HG03521 (cell line): ENCODE results near the gene GPR84.
"Not testable (repeated sequence)": the region's sequence is repeated elsewhere in the genome, so short reads cannot be mapped to it uniquely, and the experiment has no call there.

Source experiments
- ATAC-seq: cut with Tn5 transposase; IDR thresholded peaks from one replicate; pipeline ENCODE4 v1.9.1; 2021; ENCODE audit warnings: mild to moderate bottlenecking, moderate library complexity; ENCODE audit not compliant: unreplicated experiment

Gene GPR84

DNA sequence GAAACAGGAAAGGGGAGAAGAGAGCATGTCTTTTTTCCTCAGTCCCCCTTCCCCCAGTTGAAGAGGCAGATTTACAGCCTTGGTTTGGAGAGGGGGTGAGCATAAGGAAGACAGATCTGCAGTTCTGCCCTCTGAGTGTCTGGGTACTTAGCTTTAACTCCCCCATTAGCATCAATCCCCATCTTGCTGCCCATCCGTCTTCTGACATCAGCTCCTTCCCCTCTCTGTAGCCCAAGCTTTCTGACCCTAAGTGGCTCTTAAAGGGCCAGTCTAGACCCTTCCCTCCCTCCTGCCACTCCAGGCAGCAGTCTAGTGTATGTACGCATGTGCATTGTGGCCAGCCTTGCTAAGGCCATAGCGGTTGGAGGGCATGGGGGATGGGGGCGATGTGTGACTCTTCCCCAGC lies 7.3 kb downstream of the GPR84 start:
- ATAC-seq = no peak

DNA sequence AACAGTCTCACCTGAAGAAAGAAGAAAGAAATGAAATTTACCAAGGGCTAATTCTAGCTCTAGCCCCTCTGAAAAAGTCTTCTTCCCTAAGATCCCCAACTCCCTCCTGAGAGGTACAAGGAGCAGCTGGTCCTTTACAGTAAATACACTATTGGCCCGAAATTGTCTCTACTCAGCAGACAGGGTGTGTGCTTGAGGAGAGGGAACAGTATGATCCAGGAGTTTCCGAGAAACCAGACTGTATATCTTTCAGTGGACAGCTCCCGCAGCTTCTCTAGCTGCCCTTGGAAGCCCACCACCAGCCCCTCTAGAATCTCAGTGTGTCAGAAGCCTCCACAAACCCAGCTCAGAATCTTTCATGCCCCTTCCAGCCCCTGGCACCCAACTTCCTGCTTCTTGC lies 8.1 kb downstream of the GPR84 start:
- ATAC-seq = no peak

DNA sequence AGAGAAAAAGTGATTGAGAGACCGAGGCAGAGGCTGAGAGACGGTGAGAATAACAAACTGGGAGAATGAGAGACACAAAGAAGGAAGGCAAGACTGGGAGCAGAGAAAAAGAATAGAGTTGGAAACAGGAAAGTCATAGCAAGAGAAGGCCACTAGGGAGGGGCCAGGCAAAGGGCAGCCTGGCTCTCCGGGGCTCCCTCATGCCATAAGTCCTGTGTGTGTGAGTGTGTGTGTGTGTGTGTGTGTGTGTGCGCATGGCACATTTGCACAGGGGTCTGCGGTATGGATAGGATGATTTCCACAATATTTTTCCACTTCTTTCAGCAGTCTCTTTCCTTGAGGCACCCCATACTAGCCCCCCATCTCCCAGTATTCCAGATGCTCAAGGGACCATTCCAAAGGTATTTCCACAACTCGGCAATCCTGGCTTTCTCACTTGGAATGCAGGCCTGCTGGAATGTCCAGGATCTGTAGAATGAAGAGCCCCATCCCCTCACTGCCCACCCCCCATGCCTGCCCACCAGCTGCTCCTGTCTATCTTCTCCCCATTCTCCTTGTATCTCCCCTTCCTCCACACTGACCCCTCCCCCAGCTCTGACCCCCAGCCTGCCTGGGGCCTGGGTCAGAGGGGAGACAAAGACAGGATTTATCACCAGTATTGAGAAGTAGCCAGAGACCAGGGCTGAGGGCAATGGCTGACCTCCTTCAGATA lies 9.0 kb downstream of the GPR84 start:
- ATAC-seq = no peak

DNA sequence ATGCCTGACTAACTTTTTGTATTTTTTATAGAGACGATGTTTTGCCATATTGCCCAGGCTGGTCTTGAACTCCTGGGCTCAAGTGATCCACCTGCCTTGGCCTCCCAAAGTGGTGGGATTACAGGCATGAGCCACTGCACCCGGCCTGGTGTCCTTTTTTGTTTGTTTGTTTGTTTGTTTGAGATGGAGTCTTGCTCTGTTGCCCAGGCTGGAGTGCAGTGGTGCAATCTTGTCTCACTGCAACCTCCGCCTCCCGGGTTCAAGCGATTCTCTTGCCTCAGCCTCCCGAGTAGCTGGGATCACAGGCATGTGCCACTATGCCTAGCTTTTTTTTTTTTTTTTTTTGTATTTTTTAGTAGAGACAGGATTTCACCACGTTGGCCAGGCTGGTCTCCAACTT lies 10.0 kb downstream of the GPR84 start:
- ATAC-seq = not testable (repeated sequence)

DNA sequence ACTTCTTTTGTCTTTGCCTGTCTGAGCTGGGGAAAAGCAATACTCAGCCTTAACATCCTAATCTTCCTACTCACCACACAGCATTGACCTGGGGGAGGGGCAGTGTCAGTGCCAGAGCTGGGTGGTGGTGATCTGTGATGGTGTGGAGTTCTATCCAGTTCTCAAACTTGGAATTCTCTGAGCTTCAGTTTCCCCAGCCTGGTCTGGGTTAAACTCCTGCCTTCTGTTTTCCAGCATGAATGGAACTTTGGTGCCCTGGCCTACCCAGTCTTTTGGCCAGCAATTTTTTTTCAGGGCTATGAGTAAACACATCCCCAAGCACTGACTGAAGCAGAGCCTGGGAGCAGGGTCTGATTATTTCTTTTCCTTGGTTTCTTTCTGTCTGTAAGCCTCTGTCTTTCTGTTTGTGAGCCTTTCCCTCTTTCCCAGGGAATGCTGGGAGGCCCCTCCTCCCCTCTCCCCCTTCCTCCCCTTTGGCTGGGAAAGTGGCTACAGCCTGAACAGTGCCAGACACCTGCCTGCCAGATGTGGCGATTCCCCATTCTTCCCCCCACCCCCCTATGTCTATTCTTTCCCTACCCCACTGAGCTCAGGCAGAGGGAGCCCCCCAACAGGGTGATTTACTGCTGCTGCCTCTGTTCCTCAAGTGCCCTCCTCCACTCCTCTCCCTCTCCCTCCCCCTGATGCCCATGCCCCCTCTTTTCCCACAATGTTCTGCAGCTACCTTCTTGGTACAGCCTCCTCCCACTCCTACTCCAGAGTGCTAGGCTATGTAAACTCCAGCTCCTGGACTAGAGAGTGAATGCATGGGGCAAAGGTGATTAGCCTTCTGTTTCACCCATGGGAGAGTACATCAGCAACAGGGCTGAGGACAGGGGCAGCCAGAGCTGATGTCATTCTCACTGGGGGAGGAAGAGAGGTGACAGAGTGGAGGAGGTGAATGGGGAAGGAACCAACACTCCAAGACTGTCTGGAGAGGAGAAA lies 11.1 kb downstream of the GPR84 start:
- no peak for ATAC-seq

DNA sequence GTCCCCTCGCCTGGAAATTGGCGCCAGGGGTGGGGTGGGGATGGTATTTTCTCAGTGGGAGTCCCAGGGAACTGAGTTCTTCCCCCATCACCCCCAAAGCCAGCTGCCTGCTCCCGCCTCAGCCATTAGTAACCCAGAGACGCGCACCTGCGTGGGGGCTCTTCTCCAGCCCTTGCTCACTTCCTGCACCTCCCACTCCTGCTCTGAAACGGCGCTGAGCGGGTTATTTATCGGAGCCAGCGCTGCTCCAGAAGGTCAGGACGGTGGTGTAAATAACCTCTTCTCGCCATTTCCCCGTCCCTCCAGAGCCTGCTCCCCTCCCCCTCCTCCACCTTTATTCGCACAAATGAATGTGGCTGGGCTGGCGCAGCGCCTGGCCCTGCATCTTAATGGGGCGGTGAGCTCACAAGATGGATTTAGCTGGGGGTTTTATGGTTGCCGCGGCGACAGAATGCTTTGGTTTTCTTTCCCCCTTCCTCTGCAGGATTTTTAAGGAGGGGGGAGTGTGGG lies 12.2 kb downstream of the GPR84 start:
- ATAC-seq = no peak

DNA sequence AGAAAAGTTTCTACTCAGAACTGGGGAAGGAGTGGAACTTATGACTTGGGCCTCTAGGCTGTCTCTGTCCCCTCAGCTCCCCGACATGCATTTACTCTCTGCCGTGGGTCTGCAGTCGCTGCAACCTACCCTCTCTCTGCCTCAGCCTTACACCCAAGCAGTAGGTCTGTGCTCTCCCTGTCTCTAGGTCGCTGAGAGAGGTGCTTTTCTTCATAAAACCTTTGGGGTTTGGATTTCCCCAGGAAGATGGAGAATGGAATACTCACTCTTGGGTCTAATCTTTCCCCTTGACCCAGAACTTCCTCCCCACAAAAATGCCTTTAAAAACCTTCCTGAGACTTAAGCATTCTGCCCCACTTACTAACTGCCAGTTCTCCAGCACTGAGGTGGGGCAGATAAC lies 12.9 kb downstream of the GPR84 start:
- ATAC-seq = no peak

DNA sequence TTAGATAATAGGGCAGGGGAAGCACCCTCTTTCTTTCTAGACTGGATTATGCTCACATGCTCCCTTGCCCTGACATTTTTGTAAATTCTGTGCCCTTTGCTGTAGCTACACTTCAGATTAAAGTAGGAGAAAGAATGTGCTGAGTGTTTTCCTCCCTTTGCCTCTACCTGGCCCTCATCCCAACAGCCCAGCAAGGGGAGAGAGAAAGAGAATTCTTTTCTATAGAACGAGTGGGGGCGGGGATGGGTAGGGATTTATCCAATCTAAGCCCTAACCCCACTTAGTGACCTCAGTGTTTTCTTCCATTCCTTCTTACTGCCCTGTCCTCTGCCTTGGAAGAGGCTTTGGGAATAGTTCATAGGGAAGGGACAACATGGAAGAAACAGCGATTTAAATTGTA lies 13.5 kb downstream of the GPR84 start:
- ATAC-seq = no peak

DNA sequence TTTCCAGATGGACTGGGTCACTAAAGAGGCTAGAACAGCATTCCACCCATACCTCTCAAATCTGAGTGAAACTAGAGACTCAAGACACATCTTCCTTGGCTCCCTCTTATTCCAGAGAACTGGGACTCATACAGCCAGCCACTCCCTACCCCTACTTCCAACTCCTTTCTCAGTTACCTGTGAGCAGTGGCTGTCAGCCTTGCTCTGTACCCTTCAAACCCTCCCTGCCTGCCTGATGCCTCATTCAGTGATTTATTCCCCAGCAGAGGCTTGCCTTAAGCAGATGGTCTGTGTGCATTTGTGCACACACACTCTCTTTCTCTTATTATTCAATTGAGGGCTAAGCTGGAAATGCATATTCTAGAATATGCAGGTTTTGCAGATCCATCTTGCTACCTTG lies 14.6 kb downstream of the GPR84 start:
- ATAC-seq = no peak

DNA sequence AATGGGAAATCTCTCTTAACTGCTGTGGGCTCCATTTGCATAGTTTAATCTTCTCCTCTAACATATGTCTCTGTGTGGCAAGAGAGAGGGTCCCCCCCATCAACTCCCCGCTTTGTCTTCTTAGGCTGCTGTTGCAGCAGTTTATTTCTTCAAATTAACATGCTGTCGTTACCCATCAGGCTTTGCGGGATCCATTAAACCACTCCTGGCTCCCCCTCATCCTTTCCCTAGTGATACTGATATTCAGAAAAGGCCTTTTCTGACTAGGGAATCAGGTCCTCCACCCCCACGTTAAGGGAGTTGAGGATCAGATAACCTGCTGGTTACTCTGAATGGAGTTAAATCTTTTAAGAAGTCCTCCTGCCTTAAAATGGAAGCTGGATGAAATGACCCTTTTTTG lies 15.2 kb downstream of the GPR84 start:
- no peak for ATAC-seq

DNA sequence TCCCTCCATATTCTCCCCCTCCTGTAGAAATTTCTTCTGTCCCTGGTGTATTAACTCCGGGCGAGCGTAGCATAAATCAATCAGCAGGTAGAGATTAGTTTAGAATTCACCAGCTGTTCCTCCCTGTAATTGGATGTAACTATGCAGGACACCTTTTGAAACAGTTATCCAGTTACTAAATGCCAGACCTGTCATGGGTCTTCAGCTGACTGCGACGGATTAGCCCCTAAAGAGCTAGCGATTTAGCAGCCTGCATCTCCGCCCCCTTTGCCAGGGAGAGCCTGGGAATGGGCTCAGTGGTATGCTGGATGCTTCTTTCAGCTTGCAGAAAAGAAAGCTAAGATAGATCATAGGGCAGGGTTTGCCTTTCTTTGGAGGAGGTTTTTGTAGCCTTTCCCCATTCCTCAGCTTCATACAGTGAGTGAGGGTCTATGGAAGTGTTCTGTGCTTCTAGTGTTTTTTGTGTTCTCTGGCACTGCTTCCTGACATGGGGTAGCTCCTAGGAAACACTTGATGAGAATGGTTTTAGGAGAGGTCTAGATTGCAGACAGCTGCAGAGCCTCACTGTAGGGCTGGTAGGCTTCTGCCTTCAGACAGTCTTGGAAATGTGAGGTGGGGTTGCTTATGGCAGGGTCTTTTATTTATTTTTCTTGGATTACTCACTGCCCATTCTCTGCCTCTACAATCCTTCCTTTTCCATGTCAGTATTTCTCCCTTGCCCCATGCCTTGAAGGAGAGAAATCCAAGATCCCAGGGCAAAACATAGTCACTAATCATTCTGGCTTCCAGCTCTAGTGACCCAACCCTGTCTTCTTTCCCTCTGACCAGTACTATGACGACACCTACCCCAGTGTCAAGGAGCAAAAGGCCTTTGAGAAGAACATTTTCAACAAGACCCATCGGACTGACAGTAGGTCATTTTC lies 22.6 kb downstream of the GPR84 start:
- ATAC-seq = no peak

DNA sequence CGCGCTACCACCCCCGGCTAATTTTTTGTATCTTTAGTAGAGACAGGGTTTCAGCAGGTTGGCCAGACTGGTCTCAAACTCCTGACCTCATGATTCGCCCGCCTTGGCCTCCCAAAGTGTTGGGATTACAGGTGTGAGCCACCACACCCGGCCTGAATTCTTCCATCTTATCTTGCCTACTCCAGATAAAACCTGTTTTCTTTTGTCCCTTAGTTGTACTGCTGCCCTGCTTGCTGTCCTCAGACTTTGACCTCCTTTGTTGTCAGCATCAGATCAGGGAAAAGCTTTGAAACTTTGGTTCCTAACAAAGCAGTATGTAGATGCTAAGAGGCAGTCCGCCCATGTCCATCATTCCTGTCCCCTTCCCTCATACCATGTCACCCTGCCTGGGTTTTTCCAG lies 23.4 kb downstream of the GPR84 start:
- ATAC-seq = no peak

DNA sequence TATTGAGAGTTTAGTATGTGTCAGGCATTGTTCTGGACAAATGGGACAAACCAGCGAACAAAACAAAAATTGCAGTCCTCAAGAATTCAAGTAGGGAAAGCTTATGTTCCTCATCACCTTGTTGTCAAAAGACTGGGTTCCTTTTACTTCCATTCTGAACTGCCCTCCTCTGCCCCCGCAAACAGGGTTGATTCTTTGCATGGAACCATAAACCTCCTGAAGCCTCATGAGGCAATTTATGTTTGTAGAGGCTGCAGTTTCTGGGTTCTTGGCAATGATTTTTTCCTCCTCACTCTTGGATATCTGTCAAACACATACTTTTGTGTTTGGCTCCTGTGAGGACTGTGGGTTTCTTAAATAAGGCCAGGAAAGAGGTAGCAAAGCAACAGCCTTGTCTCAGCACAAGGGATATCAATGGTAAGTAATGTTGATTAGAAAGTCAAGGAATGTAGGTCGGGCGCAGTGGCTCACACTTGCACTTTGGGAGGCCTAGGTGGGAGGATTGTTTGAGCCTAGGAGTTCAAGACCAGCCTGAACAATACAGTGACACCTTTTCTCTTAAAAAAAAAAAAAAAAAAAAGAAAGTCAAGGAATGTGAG lies 25.5 kb downstream of the GPR84 start:
- ATAC-seq = no peak

DNA sequence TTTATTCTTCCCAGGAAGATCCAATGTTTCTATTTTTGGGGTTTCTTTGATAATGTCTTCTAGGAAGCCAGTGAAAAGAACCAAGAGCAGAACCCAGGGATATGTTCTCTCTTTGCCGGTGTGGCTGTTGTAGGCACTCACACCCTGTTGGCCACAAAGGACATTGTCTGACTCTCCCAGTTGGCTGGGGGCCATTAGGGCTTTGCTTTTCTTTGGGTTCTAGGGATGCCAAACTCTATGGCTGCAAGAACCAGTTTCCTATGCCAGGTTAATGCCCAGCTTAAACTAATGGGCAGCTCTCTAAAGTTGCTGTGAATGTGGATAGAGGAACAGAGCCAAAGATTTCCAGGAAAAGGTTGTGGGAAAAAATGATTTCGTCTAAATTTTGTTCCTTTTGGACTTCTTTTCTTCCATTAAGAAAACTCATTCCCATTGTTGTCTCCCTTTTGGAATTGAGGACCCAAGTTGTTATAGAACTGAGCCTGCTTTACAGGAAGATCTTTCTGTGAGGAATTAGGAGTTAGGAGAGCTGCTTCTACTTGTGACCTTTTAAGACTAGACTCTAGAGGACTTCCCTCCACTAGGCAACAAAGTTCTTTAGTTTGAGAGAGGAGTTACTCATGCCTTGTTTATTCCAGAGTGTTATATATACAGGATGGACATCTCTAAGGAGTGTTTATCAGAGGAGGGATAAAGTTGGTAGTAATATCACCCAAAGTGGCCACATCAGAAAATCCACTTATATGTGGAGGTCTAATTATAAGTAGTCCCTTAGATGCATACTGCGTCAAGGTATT lies 26.2 kb downstream of the GPR84 start:
- ATAC-seq = no peak

DNA sequence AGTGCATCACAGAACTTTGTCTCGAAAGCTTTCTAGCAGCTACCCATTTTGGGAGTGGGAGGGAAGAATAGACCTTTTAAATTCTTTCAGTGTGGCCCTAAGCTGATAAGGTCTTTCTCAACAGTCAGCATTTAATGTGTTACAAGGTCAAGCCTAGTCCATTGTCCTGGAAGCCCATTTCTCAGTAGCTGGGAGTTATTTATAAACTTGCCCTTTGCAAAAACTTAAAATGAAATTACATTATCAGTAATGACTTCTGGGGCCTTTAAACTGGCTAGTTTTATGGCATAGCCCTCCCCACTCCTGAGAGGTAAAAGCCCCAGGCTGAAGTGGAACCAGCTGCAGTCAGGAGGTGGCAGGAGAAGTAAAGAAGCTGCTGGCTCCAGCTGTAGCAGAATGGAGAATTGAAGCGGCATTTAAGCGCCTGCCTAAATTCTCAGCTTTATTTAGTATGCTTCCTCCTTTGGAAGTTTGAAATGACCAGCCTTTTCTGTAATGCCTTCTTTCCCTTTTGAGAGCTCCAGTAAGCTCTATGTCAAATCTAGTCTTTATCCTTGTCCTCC lies 26.9 kb downstream of the GPR84 start:
- no peak for ATAC-seq

DNA sequence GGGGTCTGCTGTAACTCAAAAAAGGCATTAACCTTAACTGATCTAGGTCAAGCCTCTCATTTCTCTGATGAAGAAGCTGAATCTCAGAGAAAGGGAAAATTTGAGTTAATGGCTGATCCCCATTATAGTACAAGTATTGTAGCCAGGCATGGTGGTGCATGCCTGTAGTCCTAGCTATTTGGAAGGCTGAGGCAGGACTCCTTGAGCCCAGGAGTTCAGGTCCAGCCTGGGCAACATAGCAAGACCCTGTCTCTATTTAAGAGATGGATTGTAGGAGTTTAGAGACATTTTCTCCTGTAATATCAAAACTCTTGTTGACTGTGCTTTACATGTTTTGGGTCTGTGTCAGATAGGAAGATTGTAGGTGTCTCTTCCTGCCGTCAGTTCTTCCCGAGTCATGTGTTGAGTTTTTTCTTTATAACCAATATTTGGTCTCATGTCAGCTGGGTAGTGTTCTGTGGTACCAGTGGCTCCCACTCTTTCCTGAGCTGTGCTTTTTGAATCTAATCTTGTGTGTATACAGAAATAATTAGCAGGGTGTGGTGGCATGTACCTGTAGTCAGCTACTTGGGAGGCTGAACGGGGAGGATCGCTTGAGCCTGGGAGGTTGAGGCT lies 30.8 kb downstream of the GPR84 start:
- no peak for ATAC-seq

DNA sequence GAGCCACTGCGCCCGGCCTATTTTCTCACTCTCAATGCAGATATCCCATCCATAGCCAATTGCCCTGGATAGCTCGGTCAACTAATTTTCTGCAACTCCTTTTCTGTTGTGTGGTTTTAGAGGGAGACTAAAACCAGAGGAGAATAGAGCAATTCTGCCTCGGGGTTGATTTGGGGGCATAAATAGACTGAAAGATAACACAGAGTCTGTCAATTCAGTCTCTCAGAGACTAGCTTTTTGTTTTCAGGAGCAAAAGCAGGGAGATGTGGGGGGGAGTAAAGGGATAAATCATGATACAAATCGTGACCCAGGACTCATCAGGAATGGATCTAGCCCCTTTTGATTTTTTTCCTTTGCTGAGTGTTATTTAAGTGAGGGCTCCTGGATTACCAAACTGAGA lies 32.8 kb downstream of the GPR84 start:
- ATAC-seq = no peak

DNA sequence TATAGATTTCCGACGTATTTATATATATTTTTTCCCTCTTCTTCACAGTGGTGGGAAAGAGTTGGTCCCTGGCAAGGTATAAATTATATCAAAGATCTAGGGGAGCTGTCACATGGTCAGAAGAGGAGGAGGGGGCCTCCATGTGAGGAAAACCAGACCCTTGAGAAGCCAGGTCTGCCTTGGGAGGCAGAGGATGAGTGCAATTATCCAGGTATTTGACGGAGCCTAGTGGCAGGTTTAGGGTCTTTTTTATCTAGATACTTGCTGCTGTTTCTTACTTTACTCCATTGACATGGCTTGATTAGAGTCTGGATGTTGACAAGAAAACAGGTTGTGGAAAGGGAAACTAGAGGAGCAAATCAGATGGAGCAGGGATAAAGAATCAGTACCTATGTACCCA lies 33.8 kb downstream of the GPR84 start:
- ATAC-seq = no peak

DNA sequence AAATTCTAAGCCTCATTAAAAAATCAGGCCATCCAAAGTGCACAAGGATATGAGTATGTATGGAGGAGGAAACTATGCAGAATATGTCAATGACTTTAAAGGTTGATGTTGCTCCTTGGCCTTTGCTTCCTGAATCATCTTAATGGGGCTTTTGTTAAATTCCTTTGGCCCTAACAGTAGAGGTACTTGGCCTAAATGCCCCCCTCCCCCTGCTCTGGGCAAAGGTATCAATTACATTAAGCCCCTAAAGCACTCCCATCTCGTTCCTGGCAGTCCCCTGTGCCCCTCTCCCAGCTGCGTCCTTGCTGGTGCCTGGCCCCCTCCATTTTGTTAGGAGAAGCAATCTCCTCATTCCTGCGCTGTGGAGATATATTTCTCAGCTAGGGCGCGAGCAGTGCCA lies 34.5 kb downstream of the GPR84 start:
- ATAC-seq = no peak
